ENCODE data around the gene SLC35A5. TPM values are rescaled to one million over a fixed set of nuclear protein-coding genes. Genes with fewer than 3 reads are reported as not detected.
"Not testable (repeated sequence)": the region's sequence is repeated elsewhere in the genome, so short reads cannot be mapped to it uniquely, and the experiment has no call there.

SLC35A5 gene, protein sequence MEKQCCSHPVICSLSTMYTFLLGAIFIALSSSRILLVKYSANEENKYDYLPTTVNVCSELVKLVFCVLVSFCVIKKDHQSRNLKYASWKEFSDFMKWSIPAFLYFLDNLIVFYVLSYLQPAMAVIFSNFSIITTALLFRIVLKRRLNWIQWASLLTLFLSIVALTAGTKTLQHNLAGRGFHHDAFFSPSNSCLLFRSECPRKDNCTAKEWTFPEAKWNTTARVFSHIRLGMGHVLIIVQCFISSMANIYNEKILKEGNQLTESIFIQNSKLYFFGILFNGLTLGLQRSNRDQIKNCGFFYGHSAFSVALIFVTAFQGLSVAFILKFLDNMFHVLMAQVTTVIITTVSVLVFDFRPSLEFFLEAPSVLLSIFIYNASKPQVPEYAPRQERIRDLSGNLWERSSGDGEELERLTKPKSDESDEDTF
- total RNA-seq, result 33.7 and 56.4 TPM in 2 replicates

DNA sequence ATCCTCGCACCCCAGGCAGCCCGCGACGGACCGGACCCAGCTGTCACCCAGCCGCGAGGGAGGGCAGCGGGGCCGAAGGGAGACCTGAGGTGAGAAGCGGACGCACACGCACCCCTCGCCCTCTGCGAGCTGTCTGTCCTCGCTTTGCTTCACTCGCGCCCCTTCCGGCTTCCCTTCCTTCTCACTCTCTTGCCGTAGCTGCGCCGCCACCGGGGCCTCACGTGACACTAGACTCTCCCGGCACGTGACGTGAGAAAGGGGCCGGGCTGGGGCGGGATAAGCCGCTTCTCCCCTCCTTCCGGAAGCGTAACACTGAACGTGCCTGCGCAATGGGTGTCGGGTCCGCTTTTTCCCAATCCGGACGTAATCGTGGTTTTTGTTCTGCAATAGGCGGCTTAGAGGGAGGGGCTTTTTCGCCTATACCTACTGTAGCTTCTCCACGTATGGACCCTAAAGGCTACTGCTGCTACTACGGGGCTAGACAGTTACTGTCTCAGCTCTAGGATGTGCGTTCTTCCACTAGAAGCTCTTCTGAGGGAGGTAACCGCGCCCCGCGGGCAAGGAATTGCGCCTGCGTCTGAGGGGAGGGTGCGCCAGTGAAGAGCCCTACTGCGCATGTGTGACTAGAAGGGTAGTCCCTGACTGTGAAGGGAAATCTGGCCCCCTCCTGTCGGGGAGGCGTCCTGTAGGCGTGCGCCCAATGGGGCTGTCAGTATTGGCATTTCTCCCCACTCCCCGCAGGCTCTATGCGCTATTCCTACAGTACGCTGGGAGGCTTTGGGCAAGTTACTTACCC lies at the start of gene SLC35A5, which contains the start of gene ATG3:
TSS of gene SLC35A5 (plus strand) at position 312 of the 796 bp plus-strand sequence. CDS start 1,359 bp downstream, outside the sequence.
TSS of gene ATG3 (minus strand) at position 229 of the 796 bp plus-strand sequence. CDS start 434 bp downstream, outside the sequence.
- peak; percentile 99 for DNase-seq

DNA sequence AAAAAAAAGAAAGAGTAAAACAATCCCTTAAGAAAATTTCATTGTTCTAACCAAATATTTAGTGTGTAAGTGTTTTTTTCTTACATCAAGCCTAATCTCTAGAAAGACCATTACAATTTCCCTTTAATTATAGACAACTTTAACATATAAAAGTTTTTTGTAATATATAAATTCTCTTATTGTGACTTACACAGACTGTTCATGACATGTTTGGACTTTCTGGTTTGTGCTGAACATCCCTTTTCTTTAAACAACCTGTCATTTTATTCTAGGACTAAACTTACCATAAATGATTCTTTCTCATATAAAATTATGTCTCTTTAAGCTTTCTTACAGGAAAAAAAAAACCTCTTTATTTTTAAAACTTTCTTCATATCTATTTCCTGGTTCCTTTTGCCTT lies 49.5 kb upstream of the SLC35A5 start:
- no peak for DNase-seq

DNA sequence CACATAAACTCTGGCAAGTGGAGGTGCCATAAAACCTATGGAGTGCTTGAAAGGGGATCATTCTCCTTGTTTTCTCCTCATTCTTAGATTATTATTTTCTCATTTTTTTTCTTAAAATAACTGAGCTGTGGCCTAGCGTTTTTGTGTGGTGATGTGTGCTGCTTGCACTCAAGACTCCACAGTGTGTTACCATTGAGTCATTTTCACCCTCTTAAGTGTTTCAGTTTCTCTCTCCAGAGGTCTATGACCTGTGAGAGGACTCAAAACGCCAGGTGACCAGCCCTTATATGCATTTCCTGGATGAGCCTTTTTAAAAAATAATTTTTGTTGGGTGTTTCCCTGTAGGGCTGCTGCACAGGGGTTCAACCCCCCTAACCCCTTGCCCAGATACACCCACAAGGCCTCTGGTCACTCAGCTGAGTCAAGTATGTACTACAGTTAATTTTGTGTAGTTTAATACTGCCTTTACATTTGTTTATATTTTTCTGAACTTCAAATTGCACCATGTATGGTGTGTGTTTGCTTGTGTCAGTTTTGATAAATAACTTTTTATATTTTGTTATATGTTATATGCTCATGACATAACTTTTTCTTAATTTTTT lies 47.2 kb upstream of the SLC35A5 start:
- DNase-seq, result no peak

DNA sequence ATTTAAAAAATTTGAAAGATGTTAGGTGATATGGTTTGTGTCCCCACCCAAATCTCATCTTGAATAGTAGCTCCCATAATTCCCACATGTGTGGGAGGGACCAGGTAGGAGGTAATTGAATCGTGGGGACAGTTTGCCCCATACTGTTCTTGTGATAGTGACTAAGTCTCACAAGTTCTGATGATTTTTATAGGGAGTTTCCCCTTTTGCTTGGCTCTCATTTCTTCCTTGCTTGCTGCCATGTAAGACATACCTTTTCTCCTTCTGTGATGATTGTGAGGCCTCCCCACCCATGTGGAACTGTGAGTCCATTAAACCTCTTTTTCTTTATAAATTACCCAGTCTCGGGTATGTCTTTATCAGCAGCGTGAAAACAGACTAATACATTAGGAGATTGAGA lies 42.9 kb upstream of the SLC35A5 start:
- DNase-seq, result not testable (repeated sequence)

DNA sequence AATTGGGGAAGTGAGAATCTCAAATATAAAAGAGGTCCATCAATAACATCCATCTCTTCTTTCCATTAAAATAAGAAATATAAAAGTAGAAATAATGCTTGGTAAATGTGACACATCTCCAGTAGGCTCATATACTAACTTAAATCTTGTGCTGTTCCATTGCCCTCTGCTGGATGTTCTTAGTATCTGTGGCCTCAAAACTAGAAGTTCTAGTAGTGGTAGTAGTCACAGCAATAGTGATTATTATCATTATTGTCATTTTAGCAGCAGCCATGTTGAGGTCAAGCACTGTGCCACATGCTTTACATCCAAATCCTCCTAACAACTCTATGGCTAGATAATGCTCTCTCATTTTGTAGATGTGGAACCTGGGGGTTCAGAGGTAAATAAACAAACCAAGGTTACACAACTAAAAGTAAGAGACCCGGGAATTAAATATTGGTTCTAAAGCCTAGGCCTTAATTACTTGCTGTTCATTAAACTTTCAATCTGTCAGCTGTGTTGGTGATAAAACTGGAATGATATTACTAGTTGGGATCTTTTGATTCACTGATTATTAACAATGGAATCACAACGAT lies 42.3 kb upstream of the SLC35A5 start:
- DNase-seq, result peak; percentile 82

DNA sequence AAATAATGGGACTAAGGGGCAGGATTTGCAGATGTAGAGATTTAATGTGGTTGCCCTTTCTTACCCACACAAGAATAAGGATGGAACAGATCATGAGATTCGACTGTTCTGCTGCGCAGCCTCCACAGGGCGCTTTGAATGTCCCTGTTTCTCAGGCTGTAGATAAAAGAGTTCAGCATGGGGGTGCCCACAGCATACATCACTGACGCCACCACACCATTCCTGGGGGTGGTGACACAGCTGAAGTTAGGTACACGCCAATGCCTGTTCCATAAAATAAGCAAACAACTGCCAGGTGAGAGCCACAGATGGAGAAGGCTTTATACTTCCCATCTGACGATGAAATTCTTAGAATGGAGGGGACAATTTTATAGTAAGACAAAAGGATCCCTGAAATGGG lies 37.7 kb upstream of the SLC35A5 start:
- DNase-seq, result not testable (repeated sequence)

DNA sequence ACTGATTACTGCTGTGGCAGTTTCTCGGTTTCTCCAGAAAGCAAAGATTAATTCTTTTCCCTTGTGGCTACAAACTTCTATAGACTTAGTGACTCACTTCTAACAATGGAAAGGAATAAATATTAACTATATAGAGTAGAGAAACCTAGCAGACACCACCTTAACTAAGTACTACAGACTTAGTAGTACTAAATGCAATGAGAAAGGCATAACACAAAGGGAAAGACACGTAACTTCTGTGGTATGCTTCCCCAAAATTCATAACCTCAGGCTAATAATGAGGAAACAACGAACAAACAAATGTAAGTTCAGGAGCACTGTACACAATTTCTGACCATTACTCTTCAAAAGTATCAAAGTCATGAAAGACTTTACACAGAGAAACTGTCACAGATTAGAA lies 31.3 kb upstream of the SLC35A5 start:
- DNase-seq, result no peak

DNA sequence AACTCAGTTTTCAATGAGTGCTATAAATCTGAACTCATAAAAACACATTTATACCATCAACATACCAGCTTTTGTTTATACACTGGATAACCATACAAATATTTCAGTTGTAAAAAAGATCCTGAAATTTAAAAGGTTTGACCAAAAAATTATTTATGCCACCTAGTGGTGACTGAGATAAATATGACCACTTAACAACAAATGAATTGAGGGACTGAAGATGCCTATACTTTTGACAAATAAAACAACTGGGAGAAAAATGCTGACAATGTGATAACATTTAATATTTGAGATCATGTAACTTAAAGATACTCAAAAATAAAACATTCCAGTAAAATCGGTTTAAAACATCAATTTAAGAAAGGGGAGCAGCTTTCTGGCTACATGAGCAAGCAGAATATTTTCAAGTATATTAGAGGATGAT lies 30.5 kb upstream of the SLC35A5 start:
- peak; percentile 66 for DNase-seq

DNA sequence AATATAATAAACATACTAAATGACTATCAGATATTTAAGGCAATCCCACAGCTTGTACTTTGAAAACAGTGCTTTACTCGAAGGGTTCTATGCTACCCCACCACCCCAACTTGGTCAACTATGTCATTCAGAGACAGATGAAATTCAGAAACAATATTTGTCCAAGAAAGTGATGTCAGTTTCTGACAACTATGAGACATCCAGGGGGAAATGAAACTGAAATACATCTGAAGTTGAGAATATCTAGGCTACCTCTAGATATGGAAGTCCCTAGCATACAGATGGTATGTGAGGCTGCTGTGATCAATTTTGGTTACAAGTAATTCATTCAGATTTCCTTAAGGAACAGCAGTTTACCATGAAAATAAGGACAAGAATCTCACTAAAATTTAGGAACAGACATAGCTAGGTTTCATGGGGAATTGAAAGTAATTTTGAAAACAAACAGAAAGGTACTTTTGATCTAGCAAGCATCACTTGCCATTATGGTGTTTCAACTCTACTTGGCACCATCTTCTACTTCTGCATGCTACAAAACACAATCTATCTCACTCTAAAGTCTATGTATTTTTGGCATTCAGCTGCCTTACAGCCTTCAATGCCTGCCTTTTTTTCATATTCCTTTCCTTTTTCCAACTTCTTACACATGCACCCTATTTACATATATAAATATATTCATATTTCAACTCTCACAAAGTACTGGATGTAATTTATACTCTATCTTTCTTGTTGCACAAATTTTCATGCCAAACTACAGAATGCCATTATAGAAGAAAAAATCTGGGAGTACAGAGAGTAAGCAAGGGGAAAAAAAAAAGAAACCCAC lies 21.8 kb upstream of the SLC35A5 start:
- no peak for DNase-seq

DNA sequence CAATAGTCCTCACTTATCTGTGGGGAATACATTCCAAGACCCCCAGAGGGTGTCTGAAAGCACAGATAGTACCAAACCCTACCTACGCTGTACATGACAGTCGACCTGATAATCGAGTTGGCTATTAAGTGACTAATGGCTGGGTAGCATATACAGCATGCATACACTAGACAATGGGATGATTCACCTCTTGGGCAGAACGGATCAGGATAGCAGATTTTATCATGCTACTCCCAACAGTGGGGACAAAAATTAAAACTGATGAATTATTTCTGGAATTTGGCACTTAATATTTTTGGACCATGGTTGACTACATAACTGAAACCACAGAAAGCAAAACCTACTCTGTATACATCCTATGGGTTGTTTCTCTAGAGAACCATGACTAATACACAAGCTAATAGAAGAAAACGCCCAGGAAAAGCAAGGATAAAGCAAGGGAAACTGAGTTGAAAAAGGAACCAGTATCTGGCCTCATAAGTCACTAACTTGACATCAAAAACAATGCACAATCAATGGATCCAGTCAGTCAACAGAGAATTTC lies 15.6 kb upstream of the SLC35A5 start:
- DNase-seq, result peak; percentile 61

DNA sequence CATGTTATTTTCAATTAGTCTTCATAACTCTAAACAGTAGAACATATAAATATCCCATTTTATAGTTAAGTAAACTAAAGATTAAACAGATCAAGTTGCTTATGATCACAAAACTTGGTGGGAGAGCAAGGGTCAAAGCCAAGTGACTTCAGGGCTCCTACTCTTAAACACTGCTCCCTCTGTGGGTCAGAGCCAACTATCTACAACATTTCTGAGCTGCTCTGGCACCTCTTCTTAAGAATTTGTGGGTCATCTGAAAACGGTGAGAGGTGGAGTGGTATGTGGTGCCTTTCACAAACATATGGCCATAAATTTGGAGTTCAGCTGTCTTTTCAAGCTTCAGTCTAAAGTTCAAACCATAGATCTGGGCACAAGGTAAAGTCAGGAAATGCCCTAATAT lies 11.0 kb upstream of the SLC35A5 start:
- DNase-seq, result no peak

DNA sequence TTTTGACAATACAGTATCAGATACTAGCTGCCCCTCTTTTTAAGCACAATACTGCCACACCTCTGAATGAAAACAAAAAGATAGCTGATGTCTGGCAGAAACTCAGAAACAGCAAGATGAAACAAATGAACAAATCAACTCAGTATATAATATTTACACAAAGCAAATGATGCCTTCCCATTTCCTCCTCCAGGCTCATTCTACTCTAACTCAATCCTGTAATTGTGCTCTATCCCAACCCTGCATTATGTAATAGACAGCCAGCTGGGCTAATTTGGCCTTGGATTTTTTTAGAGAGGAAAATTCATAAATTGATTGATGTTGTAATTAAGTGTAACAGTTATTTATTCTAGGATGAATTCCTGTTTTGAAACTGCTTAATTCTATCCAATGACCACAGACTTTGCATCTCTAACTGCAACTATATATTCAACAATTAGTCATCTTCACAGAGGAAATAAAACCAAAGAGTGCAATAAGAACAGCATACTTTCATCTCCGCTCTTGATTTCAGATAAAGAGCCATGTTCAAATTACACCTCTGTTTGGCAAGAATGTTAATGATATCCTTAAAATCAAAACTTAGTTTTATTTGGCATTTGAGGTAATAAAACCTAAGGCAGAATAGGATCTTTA lies 6.2 kb upstream of the SLC35A5 start:
- peak; percentile 28 for DNase-seq

DNA sequence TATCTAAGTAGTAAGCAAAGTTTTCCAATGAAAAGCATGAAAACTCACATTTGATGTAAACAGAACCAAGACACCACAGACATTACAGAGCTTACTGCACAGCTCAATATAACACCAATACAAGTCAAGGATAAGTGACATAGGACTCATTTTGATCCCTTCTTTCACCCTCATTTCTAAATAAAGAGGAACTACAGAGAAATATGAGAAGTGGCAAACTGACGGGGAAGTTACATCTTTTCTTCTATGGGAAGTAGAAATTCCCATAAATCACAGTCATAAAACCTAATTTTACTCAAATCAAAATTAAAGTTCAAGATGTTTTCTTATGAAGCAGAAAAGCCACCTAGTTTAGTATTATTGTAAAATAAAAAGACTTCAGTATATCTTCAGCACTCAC lies 3.9 kb upstream of the SLC35A5 start:
- DNase-seq, result no peak

DNA sequence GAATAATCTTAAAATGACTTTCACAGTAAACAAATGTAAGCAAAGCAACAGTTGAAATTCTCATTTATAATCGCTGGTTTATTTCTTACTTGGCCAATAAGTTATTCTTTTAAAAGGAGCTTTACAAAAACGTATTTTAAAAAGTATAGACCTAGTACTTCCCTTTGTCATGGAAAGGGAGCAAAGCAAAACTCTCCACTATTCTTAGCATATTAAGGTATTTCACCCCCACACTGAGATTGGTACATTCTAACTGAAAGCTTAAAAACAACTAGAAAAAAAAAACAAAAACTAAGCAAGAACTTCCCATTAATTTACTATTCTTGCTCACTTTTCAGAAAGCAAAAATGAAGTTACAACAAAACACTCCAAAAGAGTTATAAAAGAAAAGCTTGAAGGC lies 1.5 kb upstream of the SLC35A5 start:
- DNase-seq, result no peak

DNA sequence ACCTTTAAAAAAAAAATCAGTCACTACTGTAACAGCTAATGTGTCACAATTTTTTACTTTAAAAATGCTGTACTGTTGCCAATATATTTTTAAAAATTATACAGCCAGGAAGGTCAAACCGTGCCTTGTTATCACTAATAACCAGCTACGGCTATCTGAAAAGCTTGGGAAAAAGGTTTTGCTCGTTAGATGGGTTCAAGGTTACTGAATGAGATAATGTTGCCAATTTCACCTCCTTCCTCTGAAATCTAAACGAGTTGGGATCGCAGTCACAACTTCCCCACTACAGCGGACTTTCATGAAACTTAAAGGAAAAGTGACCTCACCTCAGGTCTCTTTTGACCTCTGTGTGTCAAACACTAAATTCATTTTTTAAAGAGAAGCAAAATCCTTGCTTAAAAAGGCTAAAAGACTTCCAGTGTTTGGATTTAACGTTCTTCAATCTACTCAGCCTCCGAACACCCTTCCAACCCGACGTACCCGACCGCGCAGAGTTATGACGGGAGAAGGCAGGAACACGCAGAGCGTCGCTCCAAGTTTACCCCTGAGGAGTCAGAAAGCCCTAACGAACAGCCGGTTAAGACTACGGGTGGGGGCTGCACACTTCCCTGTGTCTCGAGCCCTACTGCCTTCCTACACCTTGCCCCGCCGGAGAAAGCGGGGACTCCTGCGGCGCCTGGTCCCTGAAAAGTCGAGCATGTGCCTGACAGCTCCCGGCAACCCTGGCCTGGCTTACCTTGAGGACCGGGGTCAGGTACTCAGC lies 943 bp upstream of the SLC35A5 start:
- peak; percentile 93 for DNase-seq

DNA sequence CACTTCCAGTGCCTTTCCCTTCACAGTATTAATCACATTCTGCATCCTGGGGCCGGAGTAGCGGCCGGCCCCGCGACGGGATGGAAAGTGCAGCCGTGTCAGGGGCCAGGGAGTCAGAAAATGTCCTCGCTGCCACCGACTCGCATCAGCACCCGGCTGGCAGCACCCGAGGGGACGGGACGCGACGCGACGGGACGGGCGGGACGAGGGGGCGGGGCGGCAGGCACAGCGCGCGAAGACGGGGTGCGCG lies 436 bp upstream of the SLC35A5 start:
- DNase-seq, result no peak

DNA sequence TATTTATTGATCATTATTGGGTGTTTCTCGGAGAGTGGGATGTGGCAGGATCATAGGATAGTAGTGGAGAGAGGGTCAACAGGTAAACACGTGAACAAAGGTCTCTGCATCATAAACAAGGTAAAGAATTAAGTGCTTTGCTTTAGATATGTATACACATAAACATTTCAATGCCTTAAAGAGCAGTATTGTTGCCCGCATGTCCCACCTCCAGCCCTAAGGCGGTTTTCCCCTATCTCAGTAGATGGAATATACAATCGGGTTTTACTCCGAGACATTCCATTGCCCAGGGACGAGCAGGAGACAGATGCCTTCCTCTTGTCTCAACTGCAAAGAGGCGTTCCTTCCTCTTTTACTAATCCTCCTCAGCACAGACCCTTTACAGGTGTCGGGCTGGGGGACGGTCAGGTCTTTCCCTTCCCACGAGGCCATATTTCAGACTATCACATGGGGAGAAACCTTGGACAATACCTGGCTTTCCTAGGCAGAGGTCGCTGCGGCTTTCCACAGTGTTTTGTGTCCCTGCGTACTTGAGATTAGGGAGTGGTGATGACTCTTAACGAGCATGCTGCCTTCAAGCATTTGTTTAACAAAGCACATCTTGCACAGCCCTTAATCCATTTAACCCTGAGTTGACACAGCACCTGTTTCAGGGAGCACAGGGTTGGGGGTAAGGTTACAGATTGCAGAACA lies 2.5 kb downstream of the SLC35A5 start:
- not testable (repeated sequence) for DNase-seq

DNA sequence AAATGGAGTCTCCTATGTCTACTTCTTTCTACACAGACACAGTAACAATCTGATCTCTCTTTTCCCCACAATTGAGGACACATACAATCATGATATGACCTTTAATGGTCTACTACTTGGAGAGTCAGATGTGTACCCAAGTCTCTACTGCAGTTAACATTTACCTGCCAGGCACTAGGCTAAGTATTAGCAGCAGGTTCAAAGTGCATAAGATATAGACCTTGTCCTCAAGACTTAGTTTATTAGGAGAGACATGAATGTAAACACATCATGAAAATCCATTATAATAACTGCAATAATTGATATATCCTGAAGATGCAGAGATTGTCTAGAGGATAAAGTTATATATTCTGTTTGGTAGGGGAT lies 3.1 kb downstream of the SLC35A5 start:
- DNase-seq, result no peak

DNA sequence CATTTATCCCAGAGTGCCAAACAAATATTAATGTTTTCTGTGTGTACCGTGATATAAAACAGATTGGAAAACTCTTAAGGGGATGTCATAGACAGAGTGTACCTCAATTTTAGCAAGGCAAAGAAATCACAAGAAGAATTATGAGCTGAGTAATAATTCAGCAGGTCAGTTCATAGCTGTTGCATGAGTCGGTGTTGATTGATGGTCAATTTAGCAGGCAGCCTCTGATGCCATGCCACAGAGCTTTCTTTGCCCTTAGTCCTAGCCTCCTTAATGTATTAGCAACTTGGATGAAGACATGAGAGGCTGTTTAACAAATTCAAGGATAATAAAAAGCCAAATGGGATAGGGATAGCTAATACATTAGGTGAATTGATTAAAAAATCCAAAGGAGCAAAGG lies 6.8 kb downstream of the SLC35A5 start:
- DNase-seq, result peak; percentile 29

DNA sequence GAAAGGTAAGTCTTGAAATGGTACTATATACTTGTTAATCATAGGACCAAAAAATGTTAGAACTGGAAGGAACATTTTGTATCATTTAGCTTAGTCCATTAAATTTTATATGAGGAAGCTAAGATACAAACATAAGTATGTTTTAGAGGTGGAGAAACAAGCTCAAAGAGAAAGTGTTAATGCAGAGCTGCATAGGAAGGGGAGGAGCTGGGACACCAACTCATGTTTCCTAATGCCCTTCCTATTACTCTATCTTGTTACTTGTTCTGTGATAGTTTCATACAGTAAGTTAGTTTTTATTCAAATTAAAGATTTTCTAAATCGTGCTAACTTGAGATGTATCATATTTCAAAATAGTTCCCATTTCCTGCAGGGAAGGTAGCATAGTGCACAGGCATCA lies 7.4 kb downstream of the SLC35A5 start:
- DNase-seq, result peak; percentile 33

Measured in dermis blood vessel endothelial cell (primary cell).